Suprapubic skin (tissue), 4 donors: Measurements from ENCODE around the gene CDH1. TPM values are rescaled to one million over a fixed set of nuclear protein-coding genes. Genes with fewer than 3 reads are reported as not detected.

Source experiments
- DNase-seq, 2 donors: peaks; one replicate each; pipeline ENCODE4 v3.0.0-alpha.2; 2019; ENCODE audit warnings: low spot score in 2 of 2
- H3K27ac ChIP-seq: fragments of 200-600 bp; sonication (generic); one replicate; pipeline ENCODE4 v1.5.1; 2019
- H3K27me3 ChIP-seq: fragments of 200-600 bp; sonication (generic); one replicate; pipeline ENCODE4 v1.5.1; 2019
- H3K36me3 ChIP-seq: fragments of 200-600 bp; sonication (generic); one replicate; pipeline ENCODE4 v1.5.1; 2019
- H3K4me1 ChIP-seq: fragments of 200-600 bp; sonication (generic); one replicate; pipeline ENCODE4 v1.5.1; 2019
- H3K4me3 ChIP-seq: fragments of 200-600 bp; sonication (generic); one replicate; pipeline ENCODE4 v1.5.1; 2019; ENCODE audit warnings: mild to moderate bottlenecking
- H3K9me3 ChIP-seq: fragments of 200-600 bp; sonication (generic); one replicate; pipeline ENCODE4 v1.5.1; 2019
- CTCF ChIP-seq, 2 donors: fragments of 200-600 bp in 1 of 2; fragments of 450-650 bp in 1 of 2; sonication (generic) in 1 of 2; IDR thresholded peaks; one replicate each; pipeline ENCODE4 v1.5.1; 2016 to 2019; ENCODE audit warnings: antibody characterized with exemption in 2 of 2, mild to moderate bottlenecking in 1 of 2, moderate library complexity in 1 of 2
- EP300 ChIP-seq: sonication (generic); formaldehyde crosslinking; IDR thresholded peaks from one replicate; pipeline ENCODE4 v1.6.1; 2017; ENCODE audit warnings: antibody characterized with exemption
- POLR2A ChIP-seq, 2 donors: fragments of 450-650 bp; IDR thresholded peaks; one replicate each; pipeline ENCODE4 v1.6.1; 2017; ENCODE audit warnings: antibody characterized with exemption in 2 of 2, mild to moderate bottlenecking in 2 of 2, moderate library complexity in 2 of 2
- POLR2AphosphoS5 ChIP-seq, 3 donors: sonication (generic); formaldehyde crosslinking; IDR thresholded peaks; one replicate each; pipeline ENCODE4 v1.6.1; 2017; ENCODE audit warnings: antibody characterized with exemption in 3 of 3
- WGBS: methylation state at CpG from one replicate; pipeline ENCODE4 v1.1.5; 2018; 5-methylcytosine and 5-hydroxymethylcytosine counted together
- total RNA-seq, 4 donors: library from RNA; depleted of rRNA; stranded (reverse); fragments of >200 nt; gene quantifications; one replicate each; pipeline ENCODE4 v1.1.0, GENCODE V29; 2016

CDH1 gene
- total RNA-seq, 4 donors from 2014 or later = 175 to 248 (median 223) TPM

GRCh38 chr16:68700831-68701230, 36.3 kb upstream of the CDH1 start:
- Histone ChIP-seq H3K4me1 (no peaks in the 10 kb centered on the region), H3K27me3 (no peaks in the 10 kb centered on the region), H3K36me3 (peaks cover 2% of the 10 kb centered on the region), H3K4me3 (no peak overlapping the region), H3K9me3 (no peaks in the 10 kb centered on the region), H3K27ac (no peak overlapping the region)
- WGBS = 78% methylated on average over 5 of the region's 5 CpGs
- DNase-seq = no peak
- no peak for TF ChIP-seq CTCF (IDR thresholded peaks at IDR 0.05)
- TF ChIP-seq POLR2AphosphoS5 (IDR thresholded peaks at IDR 0.05) = no peak
- no peak for TF ChIP-seq EP300
- no peak for TF ChIP-seq POLR2A (IDR thresholded peaks at IDR 0.05)

GRCh38 chr16:68704232-68704867, 32.7 kb upstream of the CDH1 start:
- Histone ChIP-seq H3K36me3 (no peaks in the 10 kb centered on the region), H3K27ac (no peak overlapping the region), H3K9me3 (no peaks in the 10 kb centered on the region), H3K4me3 (no peak overlapping the region), H3K27me3 (no peaks in the 10 kb centered on the region), H3K4me1 (peaks cover 16% of the 10 kb centered on the region)
- TF ChIP-seq EP300 = no peak
- peak in 1 of 3 donors; percentile 20 for TF ChIP-seq POLR2AphosphoS5 (IDR thresholded peaks at IDR 0.05)
- no peak for TF ChIP-seq POLR2A (IDR thresholded peaks at IDR 0.05)
- TF ChIP-seq CTCF (IDR thresholded peaks at IDR 0.05) = peak; percentile 42 to 58
- DNase-seq = peak in 1 of 2 donors; percentile 76
- 38% methylated on average over 15 of the region's 15 CpGs for WGBS

- Histone ChIP-seq H3K4me1 (peaks cover 16% of the 10 kb centered on the region), H3K27ac (peak overlapping the region; percentile 60), H3K4me3 (no peak overlapping the region), H3K9me3 (no peaks in the 10 kb centered on the region), H3K36me3 (no peaks in the 10 kb centered on the region), H3K27me3 (peaks cover 6% of the 10 kb centered on the region)
- TF ChIP-seq POLR2A (IDR thresholded peaks at IDR 0.05) = no peak
- TF ChIP-seq POLR2AphosphoS5 (IDR thresholded peaks at IDR 0.05) = peak in 1 of 3 donors; percentile 52
- TF ChIP-seq EP300 = no peak
- no peak for TF ChIP-seq CTCF (IDR thresholded peaks at IDR 0.05)
- WGBS = 41% methylated on average over 22 of the region's 27 CpGs
- no peak for DNase-seq
Measured at GRCh38 chr16:68707340-68708152, 29.5 kb upstream of the CDH1 start.

GRCh38 chr16:68710211-68710610, 26.9 kb upstream of the CDH1 start:
- 91% methylated on average over 5 of the region's 5 CpGs for WGBS
- Histone ChIP-seq H3K27me3 (peaks cover 6% of the 10 kb centered on the region), H3K4me3 (no peak overlapping the region), H3K9me3 (no peaks in the 10 kb centered on the region), H3K4me1 (peaks cover 16% of the 10 kb centered on the region), H3K36me3 (no peaks in the 10 kb centered on the region), H3K27ac (no peak overlapping the region)
- TF ChIP-seq CTCF (IDR thresholded peaks at IDR 0.05) (no peak), POLR2A (IDR thresholded peaks at IDR 0.05) (no peak), EP300 (no peak), POLR2AphosphoS5 (IDR thresholded peaks at IDR 0.05) (no peak)
- no peak for DNase-seq
